ENCODE results near the gene MRPL45.
"Not testable (repeated sequence)": the region's sequence is repeated elsewhere in the genome, so short reads cannot be mapped to it uniquely, and the experiment has no call there.

The MRPL45 gene

DNA sequence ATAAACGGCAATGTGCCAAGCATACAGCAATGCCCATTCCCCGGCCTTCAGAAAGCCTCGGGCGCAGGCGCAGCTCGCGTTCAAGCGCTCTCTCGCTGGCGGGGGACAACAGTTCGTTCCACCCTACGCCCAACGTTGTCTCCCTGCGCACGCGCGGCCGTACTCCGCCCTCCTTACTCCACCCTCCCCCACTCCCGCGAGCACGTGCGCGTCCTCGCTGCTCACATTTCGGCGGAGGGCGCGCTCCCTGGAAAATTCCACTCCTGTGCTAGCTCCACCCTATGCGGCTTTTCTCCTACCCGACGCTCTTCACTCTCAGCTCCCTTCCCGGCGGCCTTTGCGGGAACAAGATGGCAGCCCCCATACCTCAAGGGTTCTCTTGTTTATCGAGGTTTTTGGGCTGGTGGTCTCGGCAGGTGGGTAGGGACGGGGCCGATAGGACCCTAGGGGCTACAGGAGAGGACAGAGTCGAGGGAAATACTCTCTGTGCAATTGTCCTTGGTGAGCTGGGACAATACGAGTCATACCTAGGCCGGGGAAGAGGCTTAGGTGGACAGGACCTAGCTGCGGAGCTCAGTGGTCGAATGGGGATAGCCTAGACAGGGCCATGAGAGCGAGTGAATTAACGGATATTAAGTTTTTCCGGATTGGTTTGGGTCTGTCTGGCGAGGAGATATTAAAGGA, at the start of gene MRPL45:
TSS of gene MRPL45 (plus strand) at position 335 of the 684 bp plus-strand sequence. CDS start at position 351, 16 bp downstream.
- DNase-seq, result peak; percentile 98
- in situ Hi-C loops (cut with HindIII; ENCODE audit: low pct_ligation_motif_present, low pct_unique_long_range_greater_than_20kb, low sequenced_read_pairs), result not testable (repeated sequence)

DNA sequence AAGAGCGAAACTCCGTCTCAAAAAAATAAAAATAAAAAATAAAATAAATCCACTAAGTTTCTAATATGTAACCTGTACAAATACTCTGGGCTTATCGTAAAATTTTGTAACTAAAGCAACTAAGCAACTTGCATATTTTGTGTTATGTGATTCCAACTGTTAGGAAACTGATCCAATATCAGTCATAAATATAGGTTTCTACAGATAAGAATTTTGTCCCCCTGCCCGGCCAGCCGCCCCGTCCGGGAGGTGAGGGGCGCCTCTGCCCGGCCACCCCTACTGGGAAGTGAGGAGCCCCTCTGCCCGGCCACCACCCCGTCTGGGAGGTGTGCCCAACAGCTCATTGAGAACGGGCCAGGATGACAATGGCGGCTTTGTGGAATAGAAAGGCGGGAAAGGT, 43.8 kb upstream of the MRPL45 start:
- in situ Hi-C loops (cut with HindIII; ENCODE audit: low pct_ligation_motif_present, low pct_unique_long_range_greater_than_20kb, low sequenced_read_pairs); DNase-seq: not testable (repeated sequence)

DNA sequence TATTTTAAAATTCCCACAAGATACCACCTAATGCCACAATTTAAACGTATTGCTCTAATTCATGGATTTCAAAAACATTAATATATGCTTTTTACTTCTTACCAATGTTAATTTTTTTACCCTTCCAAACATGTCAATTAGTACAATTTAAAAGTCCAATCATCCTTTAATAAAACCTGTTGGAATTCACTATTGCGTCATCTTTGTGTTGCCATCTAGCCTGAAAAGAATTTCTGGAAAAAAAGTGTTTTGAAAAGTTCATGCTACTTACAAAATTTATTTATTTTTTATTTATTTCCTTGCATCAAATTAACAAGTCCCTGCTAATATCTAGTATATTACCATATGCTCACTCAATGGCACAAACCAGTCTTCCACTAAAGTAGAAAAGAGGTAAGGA, 42.6 kb upstream of the MRPL45 start:
- in situ Hi-C loops (cut with HindIII; ENCODE audit: low pct_ligation_motif_present, low pct_unique_long_range_greater_than_20kb, low sequenced_read_pairs); DNase-seq: not testable (repeated sequence)

DNA sequence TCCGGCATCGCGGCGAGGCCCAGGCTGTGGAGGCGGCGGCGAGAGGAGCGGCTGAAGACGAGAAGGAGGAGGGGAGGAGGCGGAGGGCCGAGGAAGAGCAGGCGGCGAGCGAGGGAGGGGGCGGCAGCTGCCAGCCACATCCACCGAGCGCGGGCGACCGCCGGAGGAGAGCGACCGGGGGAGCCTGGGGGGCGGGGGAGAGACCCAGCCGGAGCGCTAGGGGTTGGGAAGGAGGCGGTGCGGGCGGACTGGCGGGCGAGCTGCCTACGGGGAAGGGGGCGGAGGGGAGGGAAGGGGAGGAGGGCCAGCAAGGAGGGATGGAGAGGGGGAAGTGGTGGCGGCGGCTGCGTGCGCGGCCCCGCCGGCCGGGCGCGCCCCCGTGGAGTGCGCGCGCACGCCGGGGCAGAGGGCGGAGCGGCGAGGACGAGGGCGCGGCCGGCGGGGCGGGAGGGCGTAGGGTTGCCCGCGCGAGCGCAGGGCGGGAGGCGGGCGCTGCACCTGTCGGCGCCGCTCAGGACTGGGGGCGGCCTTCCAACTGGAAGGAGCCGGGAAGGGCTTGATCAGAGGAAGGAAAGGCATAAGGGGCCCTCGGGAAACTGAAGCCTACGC, 39.9 kb upstream of the MRPL45 start:
- DNase-seq, result peak; percentile 83
- in situ Hi-C loops (cut with HindIII; ENCODE audit: low pct_ligation_motif_present, low pct_unique_long_range_greater_than_20kb, low sequenced_read_pairs), result not testable (repeated sequence)

DNA sequence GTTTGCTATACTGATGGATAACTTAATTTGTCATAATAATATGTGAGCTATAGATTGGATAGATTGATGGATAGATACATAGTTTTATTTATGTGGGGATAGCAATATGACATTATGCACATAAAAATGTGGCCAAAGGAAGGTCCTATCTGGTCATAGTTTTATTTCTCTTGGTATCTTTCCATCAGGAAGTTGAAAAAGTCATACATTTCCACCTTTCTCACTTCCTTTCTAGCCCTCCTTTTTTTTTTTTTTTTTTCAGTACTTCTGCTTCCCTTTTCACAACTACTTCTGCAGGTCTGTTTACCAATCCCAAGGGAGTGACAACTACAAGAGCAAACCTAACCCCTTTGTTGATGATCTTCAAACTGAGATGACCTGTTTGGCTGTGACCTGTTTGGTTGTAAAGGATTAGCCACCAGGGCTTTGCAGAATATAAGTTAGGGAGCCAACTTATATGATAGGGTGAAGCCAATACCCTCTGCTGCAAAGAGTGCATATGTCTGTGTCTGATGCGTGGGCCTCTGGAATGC, 30.9 kb upstream of the MRPL45 start:
- DNase-seq; in situ Hi-C loops (cut with HindIII; ENCODE audit: low pct_ligation_motif_present, low pct_unique_long_range_greater_than_20kb, low sequenced_read_pairs): not testable (repeated sequence)

DNA sequence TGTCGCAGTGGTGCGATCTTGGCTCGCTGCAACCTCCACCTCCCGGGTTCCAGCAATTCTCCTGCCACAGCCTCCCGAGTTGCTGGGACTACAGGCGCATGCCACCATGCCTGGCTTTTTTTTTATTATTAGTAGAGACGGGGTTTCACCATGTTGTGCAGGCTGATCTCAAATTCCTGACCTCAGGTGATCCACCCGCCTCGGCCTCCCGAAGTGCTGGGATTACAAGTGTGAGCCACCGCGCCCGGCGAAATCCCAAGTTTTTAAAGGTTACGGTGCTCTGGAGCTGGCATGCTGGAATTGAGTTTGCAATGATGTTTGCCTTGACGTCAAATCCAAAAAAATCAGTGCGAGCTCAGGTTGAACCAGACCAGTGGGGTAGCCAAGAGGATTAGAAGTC, 30.4 kb upstream of the MRPL45 start:
- DNase-seq; in situ Hi-C loops (cut with HindIII; ENCODE audit: low pct_ligation_motif_present, low pct_unique_long_range_greater_than_20kb, low sequenced_read_pairs): not testable (repeated sequence)

DNA sequence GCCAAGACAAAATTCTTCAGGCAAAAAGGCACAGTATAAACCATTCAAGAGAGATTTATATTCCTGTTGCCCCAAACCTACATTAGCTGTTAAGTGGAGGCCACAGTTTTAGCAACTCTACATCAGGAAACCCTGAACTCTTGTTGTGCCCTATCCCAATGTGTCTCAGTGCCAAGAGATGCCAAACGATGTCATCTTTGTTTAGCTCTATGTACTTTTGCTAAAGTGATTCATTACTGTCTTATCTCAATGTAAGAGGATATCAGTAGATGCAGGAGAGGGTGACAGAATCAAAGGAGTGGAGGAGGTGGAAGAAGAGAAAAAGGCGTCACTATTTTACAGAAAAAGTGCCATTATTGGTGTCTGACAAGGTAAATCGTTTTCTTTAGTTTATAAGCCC, 28.8 kb upstream of the MRPL45 start:
- in situ Hi-C loops (cut with HindIII; ENCODE audit: low pct_ligation_motif_present, low pct_unique_long_range_greater_than_20kb, low sequenced_read_pairs); DNase-seq: not testable (repeated sequence)

DNA sequence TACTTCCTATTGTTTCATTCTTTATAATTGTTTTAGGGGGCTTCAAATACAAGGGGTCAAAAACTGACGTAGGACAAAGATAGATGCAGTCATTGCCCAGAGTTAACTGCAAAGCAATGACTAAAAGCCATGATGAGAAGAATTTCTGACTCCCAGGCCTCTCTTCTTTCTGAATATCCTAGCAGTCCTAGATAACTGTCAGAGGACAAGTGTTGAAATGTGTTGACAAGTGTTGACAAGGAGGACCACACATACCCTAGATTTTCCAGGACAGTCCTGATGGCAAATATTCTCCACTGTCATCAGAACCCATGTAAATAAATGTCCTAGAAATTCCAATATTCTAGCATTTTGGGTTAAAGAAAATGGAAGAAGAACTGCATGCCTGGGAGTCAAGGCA, 27.9 kb upstream of the MRPL45 start:
- DNase-seq; in situ Hi-C loops (cut with HindIII; ENCODE audit: low pct_ligation_motif_present, low pct_unique_long_range_greater_than_20kb, low sequenced_read_pairs): not testable (repeated sequence)

DNA sequence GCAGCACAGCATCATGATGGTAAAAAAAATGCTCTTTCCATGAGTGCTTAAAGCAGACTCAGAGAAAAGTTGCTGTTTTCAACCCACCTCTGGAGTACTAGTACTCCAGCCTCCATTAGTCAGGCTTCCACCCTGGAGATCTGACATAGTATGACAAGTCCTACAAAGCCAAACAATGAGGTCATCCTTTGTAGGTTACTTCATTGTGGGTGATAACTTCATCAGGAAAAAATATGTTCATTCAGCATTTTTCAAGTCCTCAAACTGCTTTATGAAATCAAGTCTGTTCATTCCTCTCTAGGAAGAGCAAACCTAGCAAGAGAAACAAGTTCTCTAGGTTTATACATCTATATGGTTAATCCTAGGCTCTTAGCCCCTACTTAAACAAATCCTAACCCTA, 27.4 kb upstream of the MRPL45 start:
- in situ Hi-C loops (cut with HindIII; ENCODE audit: low pct_ligation_motif_present, low pct_unique_long_range_greater_than_20kb, low sequenced_read_pairs); DNase-seq: not testable (repeated sequence)

DNA sequence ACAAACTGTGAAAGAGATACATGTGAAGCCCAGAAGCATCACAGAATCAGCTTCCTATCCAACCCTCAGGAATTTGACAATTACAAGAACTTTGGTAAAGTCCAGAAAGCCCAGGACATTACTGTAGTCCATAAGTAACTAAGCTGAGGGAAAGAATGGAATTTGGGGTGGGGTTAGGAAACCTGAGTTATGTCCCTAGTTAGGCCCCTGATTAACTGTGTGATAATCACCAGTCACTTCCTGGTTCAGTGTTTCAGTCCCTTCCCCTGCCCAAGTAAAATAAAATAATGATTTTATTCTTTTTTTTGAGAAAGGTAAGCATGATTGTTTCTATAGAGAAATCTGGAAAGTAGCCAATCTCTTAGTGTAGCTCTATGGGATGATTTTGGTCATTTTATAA, 11.0 kb upstream of the MRPL45 start:
- DNase-seq, result peak; percentile 13
- in situ Hi-C loops (cut with HindIII; ENCODE audit: low pct_ligation_motif_present, low pct_unique_long_range_greater_than_20kb, low sequenced_read_pairs), result not testable (repeated sequence)

DNA sequence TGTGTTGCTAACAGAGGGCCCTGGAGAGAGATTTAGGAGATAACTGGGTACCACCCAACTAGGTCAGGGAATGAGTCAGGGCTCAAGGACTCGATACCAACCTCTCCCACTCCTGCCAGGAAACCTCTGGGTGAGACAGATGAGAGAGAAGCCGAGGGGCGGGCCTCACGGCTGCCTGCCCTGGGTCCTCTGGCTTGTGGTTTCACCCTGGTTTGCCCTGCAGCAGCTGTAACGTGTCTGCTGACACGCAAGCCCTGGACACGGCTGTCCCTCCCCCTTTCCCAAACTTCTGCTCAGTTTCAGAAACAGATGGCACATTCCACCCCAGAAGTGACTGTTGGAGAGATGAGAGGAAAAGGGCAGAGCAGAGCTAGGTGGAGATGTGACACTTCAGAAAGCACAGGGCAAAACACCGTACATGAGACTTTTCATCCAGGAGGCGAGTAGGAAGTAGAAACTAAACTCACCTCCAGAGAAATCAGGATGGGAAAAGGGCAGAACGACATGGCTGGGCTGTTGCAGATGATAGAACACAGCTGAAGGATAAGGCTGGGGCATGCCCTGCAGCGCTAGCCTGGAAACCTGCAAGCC, 10.4 kb upstream of the MRPL45 start:
- in situ Hi-C loops (cut with HindIII; ENCODE audit: low pct_ligation_motif_present, low pct_unique_long_range_greater_than_20kb, low sequenced_read_pairs), result not testable (repeated sequence)
- peak; percentile 49 for DNase-seq

DNA sequence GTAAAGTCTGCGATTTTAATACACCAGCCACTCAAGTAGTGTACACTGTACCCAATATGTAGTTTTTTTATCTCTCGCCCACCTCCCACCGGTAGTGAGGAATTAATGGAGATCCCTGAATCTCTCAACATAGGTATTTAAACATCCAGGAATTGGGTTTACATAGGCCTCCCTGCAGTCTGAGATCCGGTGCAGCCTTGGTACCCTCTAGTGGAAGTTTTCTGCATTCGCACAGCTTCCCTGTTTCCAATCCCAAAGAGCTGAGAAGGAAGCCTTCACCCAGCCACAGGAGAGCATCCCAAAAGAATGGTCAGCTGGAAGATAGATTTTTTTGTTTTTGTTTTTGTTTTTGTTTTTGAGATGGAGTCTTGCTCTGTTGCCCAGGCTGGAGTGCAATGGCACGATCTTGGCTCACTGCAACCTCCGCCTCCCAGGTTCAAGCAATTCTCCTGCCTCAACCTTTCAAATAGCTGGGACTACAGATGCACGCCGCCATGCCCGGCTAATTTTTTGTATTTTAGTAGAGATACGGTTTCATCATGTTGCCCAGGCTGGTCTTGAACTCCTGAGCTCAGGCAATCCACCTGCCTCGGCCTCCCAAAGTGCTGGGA, 8.6 kb upstream of the MRPL45 start:
- in situ Hi-C loops (cut with HindIII; ENCODE audit: low pct_ligation_motif_present, low pct_unique_long_range_greater_than_20kb, low sequenced_read_pairs), result not testable (repeated sequence)

DNA sequence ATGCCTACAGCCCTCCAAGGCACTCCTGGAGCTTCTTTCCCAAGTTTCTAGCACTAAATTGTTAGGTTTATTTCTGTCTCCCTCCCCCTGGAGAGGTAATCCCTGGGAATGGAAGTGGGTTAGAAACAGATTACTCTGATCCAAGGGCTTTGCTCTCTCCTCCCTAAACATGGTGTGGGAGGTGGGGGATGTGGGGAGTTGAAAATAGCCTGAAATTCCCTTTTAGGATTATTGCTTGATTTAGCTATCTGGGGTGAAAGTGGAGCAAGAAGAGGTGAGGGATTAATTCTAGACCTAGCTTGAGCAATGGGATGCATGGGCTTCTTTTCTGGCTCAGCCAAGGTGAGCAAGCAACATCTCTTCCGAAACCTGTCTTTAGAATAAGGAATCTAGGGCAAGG, 7.2 kb upstream of the MRPL45 start:
- in situ Hi-C loops (cut with HindIII; ENCODE audit: low pct_ligation_motif_present, low pct_unique_long_range_greater_than_20kb, low sequenced_read_pairs); DNase-seq: not testable (repeated sequence)

More for the DNA sequence above, 8.6 kb upstream of the MRPL45 start:
- peak; percentile 43 for DNase-seq

DNA sequence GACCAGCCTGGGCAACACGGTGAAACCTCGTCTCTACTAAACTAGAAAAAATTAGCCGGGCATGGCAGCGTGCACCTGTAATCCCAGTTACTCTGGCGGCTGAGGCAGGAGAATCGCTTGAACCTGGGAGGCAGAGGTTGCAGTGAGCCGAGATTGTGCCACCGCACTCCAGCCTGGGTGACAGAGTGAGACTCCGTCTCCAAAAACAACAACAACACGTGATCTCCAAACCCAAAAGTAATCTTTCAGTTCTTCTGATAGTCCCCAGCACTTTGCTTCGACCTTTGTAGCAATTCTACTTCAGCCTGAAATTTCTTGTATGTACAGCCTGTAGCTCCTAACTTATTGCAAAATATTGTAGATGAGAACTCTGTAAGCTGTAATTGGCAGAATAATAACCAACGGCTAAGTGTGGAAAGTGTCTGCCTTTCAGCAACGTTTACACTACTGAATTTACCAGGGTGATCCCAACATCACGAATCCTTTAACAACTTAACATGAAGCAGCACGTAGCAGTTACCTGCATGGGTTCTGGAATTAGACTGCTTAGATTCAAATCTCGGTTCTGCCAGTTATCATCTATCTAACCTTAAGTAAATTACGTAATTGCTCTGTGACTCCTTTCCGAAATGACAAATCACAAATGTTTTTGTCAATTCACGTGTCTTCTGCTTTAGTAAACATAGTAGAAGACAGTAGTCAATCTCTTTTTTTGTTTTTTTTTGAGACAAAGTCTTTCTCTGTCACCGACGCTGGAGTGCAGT, 1.2 kb upstream of the MRPL45 start:
- in situ Hi-C loops (cut with HindIII; ENCODE audit: low pct_ligation_motif_present, low pct_unique_long_range_greater_than_20kb, low sequenced_read_pairs); DNase-seq: not testable (repeated sequence)

DNA sequence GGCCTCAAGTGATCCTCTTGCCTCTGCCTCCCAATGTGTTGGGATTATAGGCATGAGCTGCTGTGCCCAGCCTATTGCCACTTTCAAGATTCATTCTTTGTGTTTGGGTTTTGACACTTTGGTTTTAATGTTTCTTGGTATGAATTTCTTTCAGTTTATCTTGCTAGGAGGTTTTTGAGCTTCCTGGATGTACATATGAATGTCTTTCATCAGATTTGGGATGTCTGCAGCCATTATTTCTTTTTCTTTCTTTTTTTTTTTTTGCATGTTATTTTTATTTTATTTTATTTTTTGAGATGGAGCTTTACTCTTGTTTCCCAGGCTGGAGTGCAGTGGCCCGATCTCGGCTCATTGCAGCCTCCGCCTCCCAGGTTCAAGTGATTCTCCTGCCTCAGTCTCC, 18.5 kb downstream of the MRPL45 start:
- DNase-seq, result no peak
- in situ Hi-C loops (cut with HindIII; ENCODE audit: low pct_ligation_motif_present, low pct_unique_long_range_greater_than_20kb, low sequenced_read_pairs), result no loop called here

DNA sequence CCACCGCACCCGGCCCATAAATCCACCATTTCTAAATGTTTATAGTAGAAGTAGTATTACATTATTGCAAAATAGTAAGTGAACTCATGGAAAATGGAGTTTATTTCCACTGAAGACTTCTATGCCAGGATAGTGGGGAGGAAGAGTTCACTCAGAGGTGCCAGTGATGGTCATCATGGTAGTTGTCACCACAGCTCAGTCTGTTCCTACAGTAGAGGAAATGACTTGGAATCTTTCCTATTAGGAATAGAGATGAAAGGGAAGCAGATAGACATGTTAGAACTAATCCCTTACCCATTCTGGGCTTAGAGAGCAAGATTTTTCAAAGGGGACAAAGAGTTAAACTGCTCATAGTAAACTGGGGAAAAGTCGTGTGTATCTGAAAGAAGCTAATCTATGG, 20.1 kb downstream of the MRPL45 start:
- in situ Hi-C loops (cut with HindIII; ENCODE audit: low pct_ligation_motif_present, low pct_unique_long_range_greater_than_20kb, low sequenced_read_pairs), result no loop called here
- no peak for DNase-seq

DNA sequence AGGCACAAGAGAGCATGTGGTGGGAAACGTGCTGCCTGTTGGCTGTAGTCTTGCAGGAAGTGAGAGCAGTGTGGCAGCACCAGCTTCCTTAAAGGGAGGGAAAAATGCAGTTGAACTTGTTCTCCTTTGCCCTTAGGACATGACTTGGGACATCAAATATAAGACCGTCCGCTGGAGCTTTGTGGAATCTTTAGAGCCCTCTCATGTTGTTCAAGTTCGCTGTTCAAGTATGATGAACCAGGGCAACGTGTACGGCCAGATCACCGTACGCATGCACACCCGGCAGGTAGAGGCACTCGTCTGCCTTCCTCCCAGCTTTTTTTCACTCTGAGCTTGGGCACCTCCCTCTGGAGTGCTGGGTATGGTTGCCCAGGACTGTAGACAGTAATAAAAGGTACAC, 23.5 kb downstream of the MRPL45 start:
- DNase-seq, result no peak
- in situ Hi-C loops (cut with HindIII; ENCODE audit: low pct_ligation_motif_present, low pct_unique_long_range_greater_than_20kb, low sequenced_read_pairs), result no loop called here

DNA sequence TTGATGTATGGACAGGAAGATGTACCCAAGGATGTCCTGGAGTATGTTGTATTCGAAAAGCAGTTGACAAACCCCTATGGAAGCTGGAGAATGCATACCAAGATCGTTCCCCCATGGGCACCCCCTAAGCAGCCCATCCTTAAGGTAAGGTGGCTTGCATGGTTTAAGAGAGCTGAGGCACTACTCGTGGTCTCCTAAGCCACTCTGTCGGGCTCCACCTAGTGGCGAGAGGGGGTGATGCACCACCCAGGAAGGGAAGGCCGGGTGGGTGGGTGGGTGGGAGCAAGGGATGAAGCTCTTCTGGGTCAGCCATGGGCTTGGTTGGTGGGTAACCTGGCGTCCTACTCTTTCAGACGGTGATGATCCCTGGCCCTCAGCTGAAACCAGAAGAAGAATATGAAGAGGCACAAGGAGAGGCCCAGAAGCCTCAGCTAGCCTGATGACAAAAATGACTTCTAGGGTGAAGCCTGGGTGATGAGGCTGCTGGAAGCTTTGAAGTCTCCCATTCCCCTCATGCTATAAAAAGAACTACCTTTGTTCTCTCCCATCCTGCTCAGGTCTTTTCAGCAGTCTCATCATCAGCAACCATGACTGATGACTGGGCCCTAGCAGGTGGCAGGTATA, 25.3 kb downstream of the MRPL45 start:
- DNase-seq, result peak; percentile 66
- in situ Hi-C loops (cut with HindIII; ENCODE audit: low pct_ligation_motif_present, low pct_unique_long_range_greater_than_20kb, low sequenced_read_pairs), result no loop called here

Data from ACHN (cell line).